CD4-positive, CD25-positive, alpha-beta regulatory T cell (primary cell): ENCODE data around the gene OR1C1. TPM values are rescaled to one million over a fixed set of nuclear protein-coding genes. Genes with fewer than 3 reads are reported as not detected.
"Not testable (repeated sequence)": the region's sequence is repeated elsewhere in the genome, so short reads cannot be mapped to it uniquely, and the experiment has no call there.

ENCODE experiments used
- ATAC-seq, 2 donors: fragments of 150-1000 bp; cut with Tn5 transposase; one replicate each; pipeline ENCODE4 v1.10.0; 2021; ENCODE audit warnings: low read depth in 2 of 2, moderate number of reproducible peaks in 2 of 2, moderate library complexity in 1 of 2
- DNase-seq, 3 donors: peaks; one replicate each; pipeline versions ENCODE4 v3.0.0 to v3.0.0-alpha.2; 2012 to 2022; ENCODE audit warnings: mixed read lengths in 1 of 3
- H3K27ac ChIP-seq: one replicate; pipeline ENCODE4 v1.7.0; 2013; ENCODE audit warnings: mild to moderate bottlenecking, low read length; ENCODE audit not compliant: insufficient read depth, poor library complexity, severe bottlenecking
- H3K27me3 ChIP-seq: one replicate; pipeline ENCODE4 v1.7.0; 2013; ENCODE audit warnings: low read length; ENCODE audit not compliant: control insufficient read depth, insufficient read depth
- H3K36me3 ChIP-seq: one replicate; pipeline ENCODE4 v1.7.0; 2013; ENCODE audit warnings: mild to moderate bottlenecking, low read length, moderate library complexity; ENCODE audit not compliant: control insufficient read depth, insufficient read depth
- H3K4me1 ChIP-seq: 2 replicates; pipeline ENCODE4 v1.7.0; 2013; ENCODE audit warnings: mild to moderate bottlenecking, low read length; ENCODE audit not compliant: insufficient read depth, control insufficient read depth, poor library complexity, severe bottlenecking
- H3K4me3 ChIP-seq: one replicate; pipeline ENCODE4 v1.7.0; 2013; ENCODE audit warnings: low read depth, mild to moderate bottlenecking, low read length, moderate library complexity
- H3K9me3 ChIP-seq, 2 experiments: 1 replicate in 1 of 2; 2 replicates in 1 of 2; pipeline ENCODE4 v1.7.0; 2013; ENCODE audit warnings: low read length in 2 of 2, mild to moderate bottlenecking in 1 of 2, moderate library complexity in 1 of 2; ENCODE audit not compliant: control insufficient read depth in 2 of 2
- H3K27ac Mint-ChIP-seq, 3 donors: one replicate each; pipeline ENCODE4 v1.8.0; 2020 to 2022; ENCODE audit warnings: mild to moderate bottlenecking in 3 of 3, mixed read lengths in 3 of 3, moderate library complexity in 2 of 3
- H3K27me3 Mint-ChIP-seq: one replicate; pipeline ENCODE4 v1.8.0; 2022; ENCODE audit warnings: mild to moderate bottlenecking, mixed read lengths
- H3K36me3 Mint-ChIP-seq: one replicate; pipeline ENCODE4 v1.8.0; 2020; ENCODE audit warnings: mixed read lengths
- H3K4me1 Mint-ChIP-seq, 4 donors: one replicate each; pipeline ENCODE4 v1.8.0; 2020 to 2022; ENCODE audit warnings: mixed read lengths in 4 of 4, mild to moderate bottlenecking in 1 of 4
- H3K4me3 Mint-ChIP-seq, 4 donors: one replicate each; pipeline ENCODE4 v1.8.0; 2020 to 2022; ENCODE audit warnings: mild to moderate bottlenecking in 4 of 4, mixed read lengths in 4 of 4, moderate library complexity in 3 of 4
- H3K9me3 Mint-ChIP-seq, 7 donors: one replicate each; pipeline ENCODE4 v1.8.0; 2020 to 2022; ENCODE audit warnings: mixed read lengths in 7 of 7, mild to moderate bottlenecking in 3 of 7, moderate library complexity in 2 of 7
- polyA plus RNA-seq, 4 donors: library from polyadenylated mRNA; unstranded; fragments of 300-500 nt; fragmentation: Illumina TruSeq; gene quantifications; one replicate each; pipeline ENCODE4 v1.2.3, GENCODE V29; 2021
- total RNA-seq: library from RNA; stranded (reverse); gene quantifications from one replicate; pipeline ENCODE4 v1.2.3, GENCODE V29; 2022

Gene OR1C1, protein sequence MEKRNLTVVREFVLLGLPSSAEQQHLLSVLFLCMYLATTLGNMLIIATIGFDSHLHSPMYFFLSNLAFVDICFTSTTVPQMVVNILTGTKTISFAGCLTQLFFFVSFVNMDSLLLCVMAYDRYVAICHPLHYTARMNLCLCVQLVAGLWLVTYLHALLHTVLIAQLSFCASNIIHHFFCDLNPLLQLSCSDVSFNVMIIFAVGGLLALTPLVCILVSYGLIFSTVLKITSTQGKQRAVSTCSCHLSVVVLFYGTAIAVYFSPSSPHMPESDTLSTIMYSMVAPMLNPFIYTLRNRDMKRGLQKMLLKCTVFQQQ
- total RNA-seq: not detected
- polyA plus RNA-seq: not detected

DNA sequence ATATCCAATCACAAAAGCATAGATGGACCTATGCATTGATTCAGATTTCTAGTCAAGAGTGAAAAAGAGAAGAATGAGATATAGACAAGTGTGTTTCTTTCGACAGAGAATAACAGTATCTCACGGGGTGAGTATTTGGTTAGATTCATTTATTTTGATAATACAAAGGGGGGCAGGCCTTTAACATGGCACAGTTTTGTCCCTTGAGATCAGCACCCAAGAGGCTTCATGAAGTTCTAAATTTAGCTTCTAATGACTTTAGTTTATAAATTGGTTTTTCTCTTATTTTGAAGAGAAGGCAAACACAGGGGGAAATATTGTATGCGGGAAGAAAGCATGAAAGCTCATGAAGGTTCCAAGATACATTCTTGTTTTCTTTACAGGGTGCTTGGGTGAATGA is at the start of gene OR1C1:
OR1C1 (minus strand) TSS at position 101 of the 400 bp plus-strand sequence. CDS start 2,150 bp downstream, outside the sequence.
- Mint-ChIP-seq H3K27me3 (no peaks in the 10 kb centered on the region), H3K27ac (no peak within 1 kb of the TSS), H3K36me3 (no peaks in the 10 kb centered on the region), H3K9me3 (peaks cover 0 to 8% (median 2%) of the 10 kb centered on the region in 7 donors), H3K4me3 (no peak within 1 kb of the TSS), H3K4me1 (no peaks in the 10 kb centered on the region)
- Histone ChIP-seq H3K27me3 (no peaks in the 10 kb centered on the region), H3K27ac (no peak within 1 kb of the TSS), H3K36me3 (no peaks in the 10 kb centered on the region), H3K4me1 (no peaks in the 10 kb centered on the region), H3K9me3 (no peaks in the 10 kb centered on the region), H3K4me3 (no peak within 1 kb of the TSS)
- ATAC-seq: no peak
- DNase-seq: no peak

DNA sequence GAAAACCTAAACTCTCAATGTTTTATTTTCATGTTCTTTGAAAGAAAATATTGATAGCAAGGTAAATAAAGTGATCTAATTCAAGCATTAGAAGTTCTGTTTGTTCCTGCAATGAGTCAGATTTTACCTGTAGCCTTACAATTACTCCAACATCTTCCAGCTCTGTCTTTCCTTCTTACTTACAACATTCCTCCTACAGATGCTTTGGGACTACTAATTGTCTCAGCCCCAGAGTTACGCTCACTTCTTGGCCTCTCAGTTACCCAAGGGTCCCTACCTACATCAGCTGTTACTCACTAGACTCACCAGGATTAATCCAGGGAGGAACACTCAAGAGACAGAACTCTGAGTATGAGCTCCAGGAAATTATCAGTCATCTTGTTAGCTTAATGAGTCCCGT is 37.2 kb upstream of the OR1C1 start:
- no peak for ATAC-seq
- H3K4me1 Mint-ChIP-seq: no peaks in the 10 kb centered on the region

DNA sequence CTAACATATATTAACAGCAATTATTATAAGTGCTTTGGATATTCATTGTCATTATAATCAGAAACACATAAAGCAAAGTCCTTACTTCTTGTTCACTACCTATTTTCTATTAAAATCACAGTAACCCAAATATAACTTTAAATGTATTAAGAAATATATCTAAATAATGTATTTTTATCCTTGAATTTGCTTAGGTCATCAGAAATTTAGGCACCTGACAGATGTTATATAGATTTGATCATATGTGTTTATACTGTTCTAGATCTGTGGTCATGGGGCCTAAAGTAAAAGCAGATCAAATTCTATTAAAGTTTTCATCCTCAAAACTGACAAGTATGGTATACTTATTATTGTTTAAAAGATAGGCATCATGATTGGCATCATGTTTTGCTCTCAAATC is 9.2 kb upstream of the OR1C1 start:
- H3K9me3 ChIP-seq: no peaks in the 10 kb centered on the region
- no peaks in the 10 kb centered on the region for H3K4me1 ChIP-seq
- no peak overlapping the region for H3K4me3 ChIP-seq
- Mint-ChIP-seq H3K27me3 (no peaks in the 10 kb centered on the region), H3K4me1 (no peaks in the 10 kb centered on the region), H3K9me3 (peaks cover 0 to 4% (median 1%) of the 10 kb centered on the region in 7 donors), H3K36me3 (no peaks in the 10 kb centered on the region), H3K27ac (no peak overlapping the region), H3K4me3 (no peak overlapping the region)
- H3K27me3 ChIP-seq: no peaks in the 10 kb centered on the region
- no peaks in the 10 kb centered on the region for H3K36me3 ChIP-seq
- ATAC-seq (no peak), DNase-seq (no peak)
- no peak overlapping the region for H3K27ac ChIP-seq

More for the DNA sequence above, 37.2 kb upstream of the OR1C1 start:
- H3K4me1 ChIP-seq: no peaks in the 10 kb centered on the region
- no peaks in the 10 kb centered on the region for H3K36me3 Mint-ChIP-seq
- no peak for DNase-seq
- peaks cover 2 to 8% (median 3%) of the 10 kb centered on the region in 7 donors for H3K9me3 Mint-ChIP-seq
- H3K9me3 ChIP-seq: no peaks in the 10 kb centered on the region
- H3K27ac ChIP-seq: no peak overlapping the region
- H3K36me3 ChIP-seq: no peaks in the 10 kb centered on the region
- no peaks in the 10 kb centered on the region for H3K27me3 Mint-ChIP-seq
- H3K27me3 ChIP-seq: no peaks in the 10 kb centered on the region
- H3K4me3 ChIP-seq: no peak overlapping the region
- no peak overlapping the region for H3K4me3 Mint-ChIP-seq
- no peak overlapping the region for H3K27ac Mint-ChIP-seq

DNA sequence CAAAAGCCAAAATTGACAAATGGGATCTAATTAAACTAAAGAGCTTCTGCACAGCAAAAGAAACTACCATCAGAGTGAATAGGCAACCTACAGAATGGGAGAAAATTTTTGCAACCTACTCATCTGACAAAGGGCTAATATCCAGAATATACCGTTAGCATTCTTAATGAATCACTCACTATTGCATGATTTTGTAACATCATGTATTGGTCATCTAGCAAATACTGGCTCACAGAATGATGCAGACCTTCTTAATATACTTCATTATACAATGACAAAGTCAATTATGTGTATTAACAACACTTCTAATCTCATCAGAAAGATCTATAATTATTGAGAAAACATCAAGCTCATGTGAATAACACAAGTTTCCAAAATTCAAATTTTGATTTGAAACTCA is 6.0 kb downstream of the OR1C1 start:
- not testable (repeated sequence) for H3K27me3 ChIP-seq, H3K36me3 Mint-ChIP-seq, H3K27ac ChIP-seq, H3K36me3 ChIP-seq, DNase-seq, H3K27ac Mint-ChIP-seq, ATAC-seq, H3K4me3 ChIP-seq, H3K4me1 ChIP-seq, H3K27me3 Mint-ChIP-seq, H3K4me3 Mint-ChIP-seq, H3K4me1 Mint-ChIP-seq
- peaks cover 0 to 14% of the 10 kb centered on the region in 2 experiments for H3K9me3 ChIP-seq
- peaks cover 0 to 25% (median 5%) of the 10 kb centered on the region in 7 donors for H3K9me3 Mint-ChIP-seq

DNA sequence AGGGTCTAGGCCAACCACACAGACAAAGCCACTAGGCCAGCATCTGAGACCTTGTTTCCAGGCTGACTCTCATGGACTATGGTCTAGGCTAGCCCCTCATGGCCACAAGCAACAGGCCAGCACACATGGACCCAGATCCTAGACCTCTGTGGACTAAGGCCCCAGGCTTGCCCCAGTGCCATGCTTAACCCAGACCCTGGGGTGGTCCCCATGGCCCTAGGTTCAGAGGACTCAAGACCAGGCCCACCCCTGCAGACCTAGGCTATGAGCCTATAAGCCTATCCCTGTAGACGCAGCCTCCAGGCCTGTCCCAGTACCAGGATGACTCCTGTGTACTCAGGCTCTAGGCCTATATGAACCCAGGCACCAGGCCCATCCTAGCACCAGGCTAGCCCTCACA is 10.5 kb downstream of the OR1C1 start:
- no peaks in the 10 kb centered on the region for H3K27me3 Mint-ChIP-seq

DNA sequence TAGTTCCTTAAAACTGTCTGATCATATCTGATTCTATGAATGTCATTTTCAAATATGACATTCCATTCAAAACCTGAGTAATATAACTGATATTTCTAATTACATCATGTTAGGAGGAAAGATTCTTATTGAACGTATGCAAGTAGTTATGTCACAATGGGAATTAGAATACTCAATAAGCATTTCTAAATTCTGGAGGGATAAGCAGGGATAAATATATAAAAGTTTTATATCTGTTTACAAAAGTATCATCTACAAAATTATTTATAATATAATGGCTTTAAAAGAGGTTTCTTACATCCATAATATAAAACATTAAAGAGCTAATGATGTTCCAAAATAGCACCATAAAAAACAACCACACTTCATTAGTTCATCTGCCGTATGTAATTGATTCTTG is 12.3 kb downstream of the OR1C1 start, which contains the start of gene OR14A2:
OR14A2 (minus strand) TSS at position 101 of the 400 bp plus-strand sequence.
- no peaks in the 10 kb centered on the region for H3K4me1 ChIP-seq
- DNase-seq: no peak
- Mint-ChIP-seq H3K4me1 (no peaks in the 10 kb centered on the region), H3K36me3 (no peaks in the 10 kb centered on the region), H3K4me3 (no peak within 1 kb of the TSS), H3K27ac (no peak within 1 kb of the TSS), H3K27me3 (no peaks in the 10 kb centered on the region), H3K9me3 (peaks cover 0 to 23% (median 4%) of the 10 kb centered on the region in 7 donors)
- H3K36me3 ChIP-seq: no peaks in the 10 kb centered on the region
- no peak for ATAC-seq
- no peak within 1 kb of the TSS for H3K4me3 ChIP-seq
- no peaks in the 10 kb centered on the region for H3K27me3 ChIP-seq
- H3K9me3 ChIP-seq: peaks cover 0 to 16% of the 10 kb centered on the region in 2 experiments
- H3K27ac ChIP-seq: no peak within 1 kb of the TSS

More for the DNA sequence above, 10.5 kb downstream of the OR1C1 start:
- H3K36me3 Mint-ChIP-seq: no peaks in the 10 kb centered on the region
- Histone ChIP-seq H3K9me3 (peaks cover 0 to 16% of the 10 kb centered on the region in 2 experiments), H3K27ac (no peak overlapping the region), H3K4me3 (no peak overlapping the region), H3K27me3 (no peaks in the 10 kb centered on the region), H3K36me3 (no peaks in the 10 kb centered on the region), H3K4me1 (no peaks in the 10 kb centered on the region)
- no peak for ATAC-seq
- H3K4me3 Mint-ChIP-seq: peak overlapping the region in 1 of 4 donors; percentile 28
- peaks cover 0 to 23% (median 2%) of the 10 kb centered on the region in 7 donors for H3K9me3 Mint-ChIP-seq
- H3K4me1 Mint-ChIP-seq: no peaks in the 10 kb centered on the region
- no peak for DNase-seq
- H3K27ac Mint-ChIP-seq: no peak overlapping the region

DNA sequence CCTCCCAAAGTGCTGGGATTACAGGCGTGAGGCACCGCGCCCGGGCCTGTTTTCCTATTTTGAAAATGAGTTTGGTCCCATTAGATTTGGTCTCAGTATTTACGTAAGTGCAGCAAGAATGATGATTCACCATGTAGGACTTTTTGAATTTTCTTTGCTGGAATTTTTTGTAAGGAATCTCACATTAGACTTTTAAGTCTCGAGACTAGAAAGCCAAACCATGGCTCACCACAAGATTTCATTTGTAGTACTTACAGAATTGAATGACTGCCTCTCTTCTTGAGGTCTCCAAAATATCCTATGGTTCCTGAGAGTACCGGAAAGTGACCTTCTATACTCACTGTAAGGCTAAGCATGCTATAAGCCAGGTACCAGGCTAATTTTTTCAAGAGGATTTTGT is 12.7 kb downstream of the OR1C1 start:
- ATAC-seq (no peak), DNase-seq (no peak)
- Mint-ChIP-seq H3K4me1 (no peaks in the 10 kb centered on the region), H3K9me3 (peaks cover 0 to 23% (median 4%) of the 10 kb centered on the region in 7 donors), H3K36me3 (no peaks in the 10 kb centered on the region), H3K27ac (no peak overlapping the region), H3K27me3 (no peaks in the 10 kb centered on the region), H3K4me3 (no peak overlapping the region)
- H3K4me1 ChIP-seq: no peaks in the 10 kb centered on the region
- H3K9me3 ChIP-seq: peaks cover 0 to 16% of the 10 kb centered on the region in 2 experiments
- H3K27ac ChIP-seq: no peak overlapping the region
- H3K4me3 ChIP-seq: no peak overlapping the region
- no peaks in the 10 kb centered on the region for H3K27me3 ChIP-seq
- H3K36me3 ChIP-seq: no peaks in the 10 kb centered on the region
